ENCODE data around the gene BUB1B.

- TF ChIP-seq EP300 (IDR thresholded peaks at IDR 0.05) (no peak), POLR2AphosphoS5 (IDR thresholded peaks at IDR 0.05) (peak in 1 of 3 donors; percentile 20)
- TF ChIP-seq, protein P1, sequence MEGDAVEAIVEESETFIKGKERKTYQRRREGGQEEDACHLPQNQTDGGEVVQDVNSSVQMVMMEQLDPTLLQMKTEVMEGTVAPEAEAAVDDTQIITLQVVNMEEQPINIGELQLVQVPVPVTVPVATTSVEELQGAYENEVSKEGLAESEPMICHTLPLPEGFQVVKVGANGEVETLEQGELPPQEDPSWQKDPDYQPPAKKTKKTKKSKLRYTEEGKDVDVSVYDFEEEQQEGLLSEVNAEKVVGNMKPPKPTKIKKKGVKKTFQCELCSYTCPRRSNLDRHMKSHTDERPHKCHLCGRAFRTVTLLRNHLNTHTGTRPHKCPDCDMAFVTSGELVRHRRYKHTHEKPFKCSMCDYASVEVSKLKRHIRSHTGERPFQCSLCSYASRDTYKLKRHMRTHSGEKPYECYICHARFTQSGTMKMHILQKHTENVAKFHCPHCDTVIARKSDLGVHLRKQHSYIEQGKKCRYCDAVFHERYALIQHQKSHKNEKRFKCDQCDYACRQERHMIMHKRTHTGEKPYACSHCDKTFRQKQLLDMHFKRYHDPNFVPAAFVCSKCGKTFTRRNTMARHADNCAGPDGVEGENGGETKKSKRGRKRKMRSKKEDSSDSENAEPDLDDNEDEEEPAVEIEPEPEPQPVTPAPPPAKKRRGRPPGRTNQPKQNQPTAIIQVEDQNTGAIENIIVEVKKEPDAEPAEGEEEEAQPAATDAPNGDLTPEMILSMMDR (IDR thresholded peaks at IDR 0.05): no peak
Measured at GRCh38 chr15:40155270-40155910, 5.5 kb upstream of the BUB1B start.
